ENCODE results near the gene CACNA1D. TPM values are rescaled to one million over a fixed set of nuclear protein-coding genes. Genes with fewer than 3 reads are reported as not detected.

Gene CACNA1D
- total RNA-seq, 1 donor from 2014 or later = 2.8 TPM

- no peak for DNase-seq (ENCODE audit: low spot score in 2 of 2, unreplicated experiment in 2 of 2)
Measured at GRCh38 chr3:53709256-53709655, 214.8 kb downstream of the CACNA1D start.

GRCh38 chr3:53709860-53710674 is 215.7 kb downstream of the CACNA1D start:
- Mint-ChIP-seq H3K27me3 (ENCODE audit: low read depth) (peaks cover 4% of the 10 kb centered on the region), H3K9me3 (no peaks in the 10 kb centered on the region), H3K27ac (no peak overlapping the region), H3K36me3 (no peaks in the 10 kb centered on the region), H3K4me3 (no peak overlapping the region), H3K4me1 (peaks cover 9% of the 10 kb centered on the region)
- DNase-seq (ENCODE audit: low spot score in 2 of 2, unreplicated experiment in 2 of 2) = peak; percentile 57 to 79
- TF ChIP-seq CTCF (IDR thresholded peaks at IDR 0.05; ENCODE audit: unreplicated experiment) = peak; percentile 73

More at GRCh38 chr3:53709256-53709655, 214.8 kb downstream of the CACNA1D start:
- Mint-ChIP-seq H3K27me3 (ENCODE audit: low read depth) (peaks cover 4% of the 10 kb centered on the region), H3K36me3 (no peaks in the 10 kb centered on the region), H3K9me3 (no peaks in the 10 kb centered on the region), H3K27ac (no peak overlapping the region), H3K4me3 (no peak overlapping the region), H3K4me1 (peaks cover 12% of the 10 kb centered on the region)
- no peak for TF ChIP-seq CTCF (IDR thresholded peaks at IDR 0.05; ENCODE audit: unreplicated experiment)

- no peak overlapping the region for H3K27ac Mint-ChIP-seq
Measured at GRCh38 chr3:53711387-53711786, 217.0 kb downstream of the CACNA1D start.

GRCh38 chr3:53712817-53713388 is 218.5 kb downstream of the CACNA1D start:
- H3K36me3 Mint-ChIP-seq = no peaks in the 10 kb centered on the region
- DNase-seq (ENCODE audit: low spot score in 2 of 2, unreplicated experiment in 2 of 2) = no peak
- no peak overlapping the region for H3K4me3 Mint-ChIP-seq
- no peak for TF ChIP-seq CTCF (IDR thresholded peaks at IDR 0.05; ENCODE audit: unreplicated experiment)
- H3K27me3 Mint-ChIP-seq (ENCODE audit: low read depth) = peaks cover 7% of the 10 kb centered on the region
- no peak overlapping the region for H3K27ac Mint-ChIP-seq
- peaks cover 15% of the 10 kb centered on the region for H3K4me1 Mint-ChIP-seq
- no peaks in the 10 kb centered on the region for H3K9me3 Mint-ChIP-seq

More at GRCh38 chr3:53711387-53711786, 217.0 kb downstream of the CACNA1D start:
- TF ChIP-seq CTCF (IDR thresholded peaks at IDR 0.05; ENCODE audit: unreplicated experiment) = no peak
- H3K36me3 Mint-ChIP-seq = no peaks in the 10 kb centered on the region
- H3K9me3 Mint-ChIP-seq = no peaks in the 10 kb centered on the region
- H3K4me3 Mint-ChIP-seq = no peak overlapping the region
- peaks cover 4% of the 10 kb centered on the region for H3K27me3 Mint-ChIP-seq (ENCODE audit: low read depth)
- DNase-seq (ENCODE audit: low spot score in 2 of 2, unreplicated experiment in 2 of 2) = no peak
- H3K4me1 Mint-ChIP-seq = peaks cover 15% of the 10 kb centered on the region

- Mint-ChIP-seq H3K4me3 (no peak overlapping the region), H3K36me3 (no peaks in the 10 kb centered on the region), H3K27me3 (ENCODE audit: low read depth) (peaks cover 6% of the 10 kb centered on the region), H3K9me3 (no peaks in the 10 kb centered on the region), H3K27ac (no peak overlapping the region), H3K4me1 (peaks cover 15% of the 10 kb centered on the region)
- no peak for DNase-seq (ENCODE audit: low spot score in 2 of 2, unreplicated experiment in 2 of 2)
- TF ChIP-seq CTCF (IDR thresholded peaks at IDR 0.05; ENCODE audit: unreplicated experiment) = no peak
Measured at GRCh38 chr3:53713626-53714025, 219.2 kb downstream of the CACNA1D start.
